Hepatocyte (in vitro differentiated cells): ENCODE results near the gene SLX4IP. TPM values are rescaled to one million over a fixed set of nuclear protein-coding genes. Genes with fewer than 3 reads are reported as not detected.

Experiments
- DNase-seq: peaks from one replicate; pipeline ENCODE4 v3.0.0-alpha.2; 2016; ENCODE audit warnings: low spot score
- H2AFZ ChIP-seq: fragments of 200-600 bp; sonication (generic); 2 replicates; pipeline ENCODE4 v1.6.0; 2016; ENCODE audit warnings: antibody characterized with exemption, mild to moderate bottlenecking
- H3K27ac ChIP-seq: fragments of 200-600 bp; sonication (generic); 2 replicates; pipeline ENCODE4 v1.5.1; 2016; ENCODE audit warnings: mild to moderate bottlenecking
- H3K27me3 ChIP-seq: fragments of 200-600 bp; sonication (generic); 2 replicates; pipeline ENCODE4 v1.6.1; 2016
- H3K36me3 ChIP-seq: fragments of 200-600 bp; sonication (generic); replicated peaks from 2 replicates; pipeline ENCODE4 v1.5.1; 2016; ENCODE audit warnings: low read depth; ENCODE audit not compliant: insufficient read depth
- H3K4me1 ChIP-seq: fragments of 200-600 bp; sonication (generic); 2 replicates; pipeline ENCODE4 v1.5.1; 2016; ENCODE audit warnings: mild to moderate bottlenecking, moderate library complexity; ENCODE audit not compliant: insufficient read depth
- H3K4me2 ChIP-seq: fragments of 200-600 bp; sonication (generic); 2 replicates; pipeline ENCODE4 v1.6.0; 2016
- H3K4me3 ChIP-seq: fragments of 200-600 bp; sonication (generic); 2 replicates; pipeline ENCODE4 v1.5.1; 2016; ENCODE audit warnings: mild to moderate bottlenecking
- H3K79me2 ChIP-seq: fragments of 200-600 bp; sonication (generic); 2 replicates; pipeline ENCODE4 v1.6.0; 2017; ENCODE audit warnings: mild to moderate bottlenecking
- H3K9me2 ChIP-seq: fragments of 200-600 bp; sonication (generic); replicated peaks from 2 replicates; pipeline ENCODE4 v1.6.0; 2017; ENCODE audit warnings: mild to moderate bottlenecking; ENCODE audit not compliant: insufficient read depth
- H3K9me3 ChIP-seq: fragments of 200-600 bp; sonication (generic); 2 replicates; pipeline ENCODE4 v1.5.1; 2016; ENCODE audit warnings: low read depth, mild to moderate bottlenecking
- H4K20me1 ChIP-seq: fragments of 200-600 bp; sonication (generic); 2 replicates; pipeline ENCODE4 v1.6.0; 2016; ENCODE audit warnings: mild to moderate bottlenecking; ENCODE audit not compliant: insufficient read depth, poor library complexity, severe bottlenecking
- CTCF ChIP-seq: fragments of 200-600 bp; sonication (generic); IDR thresholded peaks from 2 replicates; pipeline ENCODE4 v1.5.1; 2016; ENCODE audit warnings: antibody characterized with exemption, mild to moderate bottlenecking; ENCODE audit not compliant: poor library complexity
- EZH2 ChIP-seq: fragments of 200-600 bp; sonication (generic); IDR thresholded peaks from 2 replicates; pipeline ENCODE4 v1.6.1; 2016; ENCODE audit warnings: antibody characterized with exemption, mild to moderate bottlenecking, borderline replicate concordance
- EZH2phosphoT487 ChIP-seq: fragments of 200-600 bp; sonication (generic); IDR thresholded peaks from one replicate; pipeline ENCODE4 v1.6.1; 2018; ENCODE audit warnings: antibody characterized with exemption, mild to moderate bottlenecking, low read depth, moderate library complexity; ENCODE audit not compliant: unreplicated experiment, severe bottlenecking
- WGBS: methylation state at CpG from one replicate; pipeline ENCODE4 v1.1.6; 2016; ENCODE audit warnings: low lambda C conversion rate; ENCODE audit errors: missing lambda C conversion rate; 5-methylcytosine and 5-hydroxymethylcytosine counted together
- polyA plus RNA-seq: library from polyadenylated mRNA; unstranded; fragments of >200 nt; fragmentation: Nextera tagmentation; extraction: Ambion mirVana; gene quantifications from 2 replicates; pipeline ENCODE4 v1.2.1, GENCODE V29; 2016
- total RNA-seq: library from RNA; depleted of rRNA; stranded (reverse); fragments of >200 nt; gene quantifications from 2 replicates; pipeline ENCODE4 v1.2.3, GENCODE V29; 2014

SLX4IP gene
- total and polyA plus RNA-seq, 2 experiments from 2014 or later, result 2.9 to 5.7 TPM

GRCh38 chr20:10478205-10478604 is 43.1 kb downstream of the SLX4IP start:
- no peaks in the 10 kb centered on the region for H3K36me3 ChIP-seq
- 90% methylated on average over 1 of the region's 1 CpG for WGBS
- no peak for DNase-seq
- H3K79me2 ChIP-seq, result peaks cover 10% of the 10 kb centered on the region
- H3K4me3 ChIP-seq, result no peak overlapping the region
- no peak overlapping the region for H3K4me2 ChIP-seq
- no peak overlapping the region for H2AFZ ChIP-seq
- no peaks in the 10 kb centered on the region for H3K4me1 ChIP-seq
- H4K20me1 ChIP-seq, result no peaks in the 10 kb centered on the region
- no peaks in the 10 kb centered on the region for H3K9me2 ChIP-seq
- H3K27ac ChIP-seq, result no peak overlapping the region
- no peaks in the 10 kb centered on the region for H3K27me3 ChIP-seq
- H3K9me3 ChIP-seq, result no peaks in the 10 kb centered on the region
- no peak for TF ChIP-seq EZH2

- H3K4me1 ChIP-seq, result no peaks in the 10 kb centered on the region
- no peaks in the 10 kb centered on the region for H4K20me1 ChIP-seq
- no peaks in the 10 kb centered on the region for H3K36me3 ChIP-seq
- no peak overlapping the region for H2AFZ ChIP-seq
- H3K4me3 ChIP-seq, result no peak overlapping the region
- TF ChIP-seq EZH2phosphoT487 (no peak), EZH2 (no peak), CTCF (no peak)
- 80% methylated on average over 4 of the region's 4 CpGs for WGBS
- H3K9me3 ChIP-seq, result no peaks in the 10 kb centered on the region
- no peak overlapping the region for H3K27ac ChIP-seq
- H3K9me2 ChIP-seq, result no peaks in the 10 kb centered on the region
- no peak for DNase-seq
- no peak overlapping the region for H3K4me2 ChIP-seq
- H3K79me2 ChIP-seq, result peaks cover 10% of the 10 kb centered on the region
- H3K27me3 ChIP-seq, result no peaks in the 10 kb centered on the region
Measured at GRCh38 chr20:10478930-10479329, 43.8 kb downstream of the SLX4IP start.

GRCh38 chr20:10481676-10482075 is 46.6 kb downstream of the SLX4IP start:
- 75% methylated on average over 5 of the region's 5 CpGs for WGBS
- Histone ChIP-seq H3K36me3 (no peaks in the 10 kb centered on the region), H3K4me2 (no peak overlapping the region), H3K9me2 (no peaks in the 10 kb centered on the region), H4K20me1 (no peaks in the 10 kb centered on the region), H3K9me3 (no peaks in the 10 kb centered on the region), H3K27ac (no peak overlapping the region), H3K79me2 (peaks cover 10% of the 10 kb centered on the region), H3K27me3 (no peaks in the 10 kb centered on the region), H2AFZ (no peak overlapping the region), H3K4me3 (no peak overlapping the region), H3K4me1 (no peaks in the 10 kb centered on the region)
- no peak for DNase-seq
- TF ChIP-seq EZH2phosphoT487 (no peak), EZH2 (no peak), CTCF (no peak)

- no peak overlapping the region for H2AFZ ChIP-seq
- peaks cover 5% of the 10 kb centered on the region for H3K79me2 ChIP-seq
- peak overlapping the region; percentile 1 for H3K27ac ChIP-seq
- H3K9me2 ChIP-seq, result no peaks in the 10 kb centered on the region
- DNase-seq, result no peak
- H3K36me3 ChIP-seq, result no peaks in the 10 kb centered on the region
- TF ChIP-seq EZH2 (no peak), EZH2phosphoT487 (no peak), CTCF (no peak)
- H4K20me1 ChIP-seq, result no peaks in the 10 kb centered on the region
- H3K4me2 ChIP-seq, result no peak overlapping the region
- H3K4me3 ChIP-seq, result no peak overlapping the region
- no peaks in the 10 kb centered on the region for H3K27me3 ChIP-seq
- no peaks in the 10 kb centered on the region for H3K9me3 ChIP-seq
- H3K4me1 ChIP-seq, result no peaks in the 10 kb centered on the region
- WGBS, result 73% methylated on average over 2 of the region's 2 CpGs
Measured at GRCh38 chr20:10483691-10484090, 48.6 kb downstream of the SLX4IP start.
